ENCODE data around the gene CACNA1C. TPM values are rescaled to one million over a fixed set of nuclear protein-coding genes. Genes with fewer than 3 reads are reported as not detected.
"Not testable (repeated sequence)": the region's sequence is repeated elsewhere in the genome, so short reads cannot be mapped to it uniquely, and the experiment has no call there.

CACNA1C gene
- total RNA-seq, 4 donors from 2014 or later: 1.5 to 13.5 (median 2.1) TPM

DNA sequence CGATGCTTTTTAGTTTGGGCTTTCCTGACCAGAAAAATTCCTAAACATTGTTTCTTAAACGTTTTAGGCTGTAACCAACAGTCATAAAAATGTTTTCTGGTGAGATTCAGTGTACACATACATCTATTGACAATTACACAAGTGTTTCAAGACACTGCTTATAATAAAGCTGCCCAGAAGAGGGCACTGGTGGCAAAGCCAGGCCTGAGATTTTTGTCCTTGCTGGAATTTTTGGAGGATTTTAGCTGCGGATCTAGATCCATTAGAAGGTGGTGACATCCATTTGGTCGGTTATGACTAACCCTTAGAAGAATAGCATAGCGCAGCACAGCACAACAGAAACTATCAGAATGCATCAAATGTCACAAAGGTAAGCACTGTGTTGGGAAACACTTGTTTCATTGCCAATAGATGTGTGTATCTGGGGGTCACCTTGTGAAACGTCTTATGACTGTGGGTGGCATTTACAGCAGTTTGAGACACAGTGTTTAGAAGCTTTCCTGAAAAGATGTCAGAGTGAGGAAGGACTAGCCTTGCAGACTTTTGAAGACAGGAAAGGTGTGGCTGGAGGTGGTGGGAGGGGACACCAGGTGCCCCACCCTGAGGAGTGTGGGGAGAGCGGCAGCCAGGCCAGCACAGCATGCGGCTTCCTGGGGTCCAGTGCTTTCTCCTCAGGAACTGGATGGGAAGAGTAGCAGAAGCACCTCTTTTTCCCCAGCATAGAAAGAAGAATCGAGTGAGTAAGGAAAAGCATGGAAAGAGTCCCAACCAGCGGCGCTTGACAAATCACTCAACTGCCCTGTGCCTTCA, 687.2 kb downstream of the CACNA1C start:
- DNase-seq: no peak
- WGBS, 2 donors: 47 to 49% methylated on average over 11 of the region's 11 CpGs
- intact Hi-C loops (cut with DNase I): no loop called here
- Histone ChIP-seq H3K36me3 (no peaks in the 10 kb centered on the region), H3K9me3 (no peaks in the 10 kb centered on the region), H3K4me3 (no peak overlapping the region), H3K27me3 (peaks cover 0 to 24% (median 0%) of the 10 kb centered on the region in 4 donors), H3K27ac (no peak overlapping the region), H3K4me1 (no peaks in the 10 kb centered on the region)
- TF ChIP-seq, protein P1, sequence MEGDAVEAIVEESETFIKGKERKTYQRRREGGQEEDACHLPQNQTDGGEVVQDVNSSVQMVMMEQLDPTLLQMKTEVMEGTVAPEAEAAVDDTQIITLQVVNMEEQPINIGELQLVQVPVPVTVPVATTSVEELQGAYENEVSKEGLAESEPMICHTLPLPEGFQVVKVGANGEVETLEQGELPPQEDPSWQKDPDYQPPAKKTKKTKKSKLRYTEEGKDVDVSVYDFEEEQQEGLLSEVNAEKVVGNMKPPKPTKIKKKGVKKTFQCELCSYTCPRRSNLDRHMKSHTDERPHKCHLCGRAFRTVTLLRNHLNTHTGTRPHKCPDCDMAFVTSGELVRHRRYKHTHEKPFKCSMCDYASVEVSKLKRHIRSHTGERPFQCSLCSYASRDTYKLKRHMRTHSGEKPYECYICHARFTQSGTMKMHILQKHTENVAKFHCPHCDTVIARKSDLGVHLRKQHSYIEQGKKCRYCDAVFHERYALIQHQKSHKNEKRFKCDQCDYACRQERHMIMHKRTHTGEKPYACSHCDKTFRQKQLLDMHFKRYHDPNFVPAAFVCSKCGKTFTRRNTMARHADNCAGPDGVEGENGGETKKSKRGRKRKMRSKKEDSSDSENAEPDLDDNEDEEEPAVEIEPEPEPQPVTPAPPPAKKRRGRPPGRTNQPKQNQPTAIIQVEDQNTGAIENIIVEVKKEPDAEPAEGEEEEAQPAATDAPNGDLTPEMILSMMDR (IDR thresholded peaks at IDR 0.05): peak in 5 of 6 experiments; percentile 35 to 66 (median 38)
- no peak for TF ChIP-seq POLR2A (IDR thresholded peaks at IDR 0.05)

DNA sequence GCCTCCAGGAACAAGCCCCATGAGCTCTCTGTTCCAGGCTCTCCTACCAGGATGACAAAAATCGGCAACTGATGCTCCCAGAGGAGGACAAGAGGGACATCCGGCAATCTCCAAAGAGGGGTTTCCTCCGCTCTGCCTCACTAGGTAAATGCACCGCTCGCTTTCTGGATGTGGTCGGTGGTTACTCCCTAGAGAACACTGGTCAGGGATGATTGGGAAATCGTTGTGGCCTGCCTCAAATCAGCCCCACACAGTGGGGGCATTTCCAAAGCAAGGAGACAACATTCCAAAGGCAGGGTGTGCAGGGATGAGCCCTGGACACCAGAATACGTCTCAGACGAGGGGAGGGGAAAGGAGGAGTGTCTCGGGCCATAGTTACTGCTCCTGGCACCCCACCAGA, 689.2 kb downstream of the CACNA1C start:
- H3K27me3 ChIP-seq: peaks cover 0 to 16% (median 0%) of the 10 kb centered on the region in 4 donors
- H3K9me3 ChIP-seq; H3K36me3 ChIP-seq; H3K4me1 ChIP-seq; H3K27ac ChIP-seq; H3K4me3 ChIP-seq; intact Hi-C loops (cut with DNase I); DNase-seq: not testable (repeated sequence)
- 45% methylated on average over 4 of the region's 10 CpGs; no CpG with 5 or more reads in 1 of the 2 donors for WGBS, 2 donors

DNA sequence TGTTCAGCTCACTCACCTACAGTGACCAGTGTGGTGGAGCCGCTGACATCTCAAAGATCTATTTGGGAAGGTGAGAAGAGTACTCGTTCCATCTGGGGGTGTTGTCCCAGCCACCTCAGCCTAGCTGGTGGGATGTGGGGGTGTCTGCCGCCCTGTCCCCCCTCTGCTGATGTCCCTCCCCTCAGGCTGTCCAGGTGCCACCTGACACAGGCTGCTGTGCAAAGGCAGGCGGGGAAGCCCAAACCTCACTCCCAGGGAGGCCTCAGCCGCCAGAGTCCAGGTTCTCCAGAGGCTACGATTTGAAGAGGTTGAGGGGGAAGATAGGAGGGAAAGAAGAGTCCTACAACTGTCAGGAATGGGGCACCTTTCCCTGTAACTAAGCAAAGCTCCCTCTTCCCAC, 690.7 kb downstream of the CACNA1C start:
- Histone ChIP-seq H3K27ac (no peak overlapping the region), H3K4me3 (no peak overlapping the region), H3K4me1 (no peaks in the 10 kb centered on the region), H3K36me3 (no peaks in the 10 kb centered on the region), H3K9me3 (no peaks in the 10 kb centered on the region), H3K27me3 (peaks cover 0 to 7% (median 0%) of the 10 kb centered on the region in 4 donors)
- intact Hi-C loops (cut with DNase I): no loop called here
- DNase-seq: no peak
- TF ChIP-seq, protein P1 (IDR thresholded peaks at IDR 0.05): no peak
- no peak for TF ChIP-seq POLR2A (IDR thresholded peaks at IDR 0.05)
- WGBS, 2 donors: 80 to 100% methylated on average over 1 of the region's 6 CpGs

DNA sequence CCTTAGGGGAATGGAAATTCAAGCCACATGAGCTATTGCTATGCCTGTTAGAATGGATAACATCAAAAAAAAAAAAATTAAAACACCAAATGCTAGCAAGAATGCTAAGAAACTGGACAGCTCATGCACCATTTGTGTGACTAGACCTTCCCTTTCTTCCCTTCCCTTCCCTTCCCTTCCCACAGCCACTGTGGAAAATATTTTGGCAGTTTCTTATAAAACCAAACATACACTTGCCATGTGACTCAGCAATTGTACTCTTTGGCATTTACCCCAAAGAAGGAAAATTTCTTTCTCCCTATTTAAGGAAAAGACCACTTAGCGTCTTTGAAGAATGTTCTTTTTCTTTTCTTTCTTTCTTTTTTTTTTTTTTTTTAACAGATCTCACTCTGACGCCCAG, 692.9 kb downstream of the CACNA1C start:
- no peaks in the 10 kb centered on the region for H3K9me3 ChIP-seq
- DNase-seq: no peak
- peaks cover 0 to 23% (median 0%) of the 10 kb centered on the region in 4 donors for H3K27me3 ChIP-seq
- no peaks in the 10 kb centered on the region for H3K36me3 ChIP-seq
- H3K4me1 ChIP-seq: no peaks in the 10 kb centered on the region
- 35 to 45% methylated on average over 2 of the region's 2 CpGs for WGBS, 2 donors
- H3K4me3 ChIP-seq: no peak overlapping the region
- no peak overlapping the region for H3K27ac ChIP-seq
- TF ChIP-seq, protein P1 (IDR thresholded peaks at IDR 0.05): no peak
- no peak for TF ChIP-seq POLR2A (IDR thresholded peaks at IDR 0.05)
- intact Hi-C loops (cut with DNase I): no loop called here

Other genes with a start within 250 kb of the CACNA1C start
- gene LRTM2, start 232.4 kb upstream of the CACNA1C start, total RNA-seq: not detected
- 1 to 10 TPM in 2 of 4 donors, under 1 TPM in 2; 0.27 to 3.1 (median 0.92) TPM for gene CACNA2D4, start 134.3 kb upstream of the CACNA1C start, total RNA-seq
- gene DCP1B, start 48.5 kb upstream of the CACNA1C start, total RNA-seq: 10 to 100 TPM in 2 of 4 donors, 1 to 10 TPM in 2; 4.0 to 15.5 (median 10.8) TPM

Data from esophagus squamous epithelium (tissue), 5 donors.